K562 (cell line): ENCODE data around the gene ZNF358. TPM values are rescaled to one million over a fixed set of nuclear protein-coding genes. Genes with fewer than 3 reads are reported as not detected.

Experiments
- ATAC-seq: fragments of 200-7000 bp; cut with Tn5 transposase; 3 replicates; pipeline ENCODE4 v1.9.1; 2020; ENCODE audit warnings: moderate library complexity
- BruUV-seq: library from RNA; stranded (reverse); fragments of 400-500 nt; replicated peaks from 2 replicates; lab custom pipeline; 2021; lab: Mats Ljungman, UMichigan
- CTCF ChIA-PET: fragments of 300-600 bp; formaldehyde crosslinking; extraction: SDS; loops from one replicate; lab custom pipeline; 2021; ENCODE audit warnings: low intra/inter-chr PET ratio; lab: Yijun Ruan, JAX
- POLR2A ChIA-PET: fragments of 300-600, 350-650 bp; sonication (Branson Sonifier 250); formaldehyde crosslinking; extraction: SDS; loops from one replicate; lab custom pipeline; 2021; ENCODE audit warnings: antibody characterized with exemption, inconsistent platforms; lab: Yijun Ruan, JAX
- DNase-seq, 4 experiments: peaks; one replicate each; pipeline versions ENCODE4 v3.0.0 to v3.0.0-alpha.2; 2011 to 2018; ENCODE audit warnings: low spot score in 3 of 4, mixed read lengths in 3 of 4; ENCODE audit errors: extremely low read depth in 1 of 4
- FAIRE-seq: peaks from 2 replicates; lab custom pipeline; 2011; peaks lifted over from hg19 to GRCh38; lab: Jason Lieb, UNC
- H2AFZ ChIP-seq: 2 replicates; pipeline ENCODE4 v1.6.0; 2011; ENCODE audit warnings: low read depth, low read length, control low read depth, inconsistent platforms
- H3K27ac ChIP-seq: fragments of 200-600 bp; 3 replicates; pipeline ENCODE4 v1.8.0; 2011; ENCODE audit warnings: low read depth, mild to moderate bottlenecking, control low read depth, inconsistent platforms, low read length, moderate library complexity, mixed read lengths; ENCODE audit errors: extremely low read depth
- H3K27me3 ChIP-seq, 2 experiments: fragments of 300-600 bp in 1 of 2; 2 replicates in 1 of 2; 3 replicates in 1 of 2; pipeline versions ENCODE4 v1.6.0 to v1.8.0; 2011; ENCODE audit warnings: inconsistent platforms in 2 of 2, low read length in 2 of 2, mild to moderate bottlenecking in 1 of 2, mixed read lengths in 1 of 2, moderate library complexity in 1 of 2; ENCODE audit not compliant: control insufficient read depth in 2 of 2, insufficient read depth in 2 of 2
- H3K36me3 ChIP-seq: fragments of 300-600 bp; 3 replicates; pipeline ENCODE4 v1.8.0; 2011; ENCODE audit warnings: mild to moderate bottlenecking, low read length, inconsistent platforms; ENCODE audit not compliant: control insufficient read depth, insufficient read depth
- H3K4me1 ChIP-seq, 2 experiments: fragments of 200-600 bp in 1 of 2; replicated peaks in 1 of 2; 2 replicates in 1 of 2; 3 replicates in 1 of 2; pipeline versions ENCODE4 v1.5.1 to v1.8.0; 2011; ENCODE audit warnings: inconsistent platforms in 2 of 2, low read length in 2 of 2, mild to moderate bottlenecking in 1 of 2, mixed read lengths in 1 of 2, moderate library complexity in 1 of 2; ENCODE audit not compliant: control insufficient read depth in 2 of 2, insufficient read depth in 2 of 2
- H3K4me2 ChIP-seq: 2 replicates; pipeline ENCODE4 v1.6.1; 2011; ENCODE audit warnings: low read length, control low read depth, inconsistent platforms, mixed read lengths; ENCODE audit not compliant: insufficient read depth
- H3K4me3 ChIP-seq: fragments of 200-600 bp; sonication (generic), shearing (Covaris generic); 2 replicates; pipeline ENCODE4 v1.5.1; 2016; ENCODE audit warnings: control low read depth, inconsistent platforms
- H3K79me2 ChIP-seq: fragments of 200-600 bp; 3 replicates; pipeline ENCODE4 v1.8.0; 2011; ENCODE audit warnings: low read length, inconsistent platforms; ENCODE audit not compliant: control insufficient read depth, insufficient read depth
- H3K9ac ChIP-seq, 2 experiments: 2 replicates each; pipeline versions ENCODE4 v1.6.0 to v1.6.1; 2011; ENCODE audit warnings: low read depth in 2 of 2, low read length in 2 of 2, control low read depth in 1 of 2, inconsistent platforms in 1 of 2, mild to moderate bottlenecking in 1 of 2, mixed read lengths in 1 of 2; ENCODE audit not compliant: insufficient read depth in 1 of 2
- H3K9me1 ChIP-seq: one replicate; pipeline ENCODE4 v1.6.0; 2011; ENCODE audit warnings: inconsistent platforms, mild to moderate bottlenecking, low read length, moderate library complexity; ENCODE audit not compliant: control insufficient read depth, insufficient read depth
- H3K9me3 ChIP-seq: replicated peaks from 2 replicates; pipeline ENCODE4 v1.5.1; 2011; ENCODE audit warnings: low read depth, low read length, inconsistent platforms; ENCODE audit not compliant: control insufficient read depth, insufficient read depth
- H4K20me1 ChIP-seq: replicated peaks from 2 replicates; pipeline ENCODE4 v1.6.1; 2011; ENCODE audit warnings: low read length, inconsistent platforms, mixed read lengths; ENCODE audit not compliant: control insufficient read depth, insufficient read depth
- BRCA1 ChIP-seq, 2 experiments: fragments of 450-650 bp in 1 of 2; sonication (generic) in 1 of 2; formaldehyde crosslinking in 1 of 2; IDR thresholded peaks; 2 replicates each; pipeline versions ENCODE4 v1.5.0 to v1.6.1; 2017 to 2020; ENCODE audit warnings: mild to moderate bottlenecking in 1 of 2, missing genetic modification reagents in 1 of 2
- EHMT2 ChIP-seq: fragments of 450-650 bp; IDR thresholded peaks from 2 replicates; pipeline ENCODE4 v1.6.1; 2018; ENCODE audit warnings: antibody characterized with exemption
- JUND ChIP-seq, 2 experiments: IDR thresholded peaks; 2 replicates in 1 of 2; 3 replicates in 1 of 2; pipeline ENCODE4 v1.6.1; 2011; ENCODE audit warnings: borderline replicate concordance in 2 of 2, low read depth in 2 of 2, low read length in 2 of 2, improper control_type of control experiment in 1 of 2, missing biosample characterization in 1 of 2, missing genetic modification characterization in 1 of 2, missing genetic modification reagents in 1 of 2
- NRF1 ChIP-seq, 2 experiments: fragments of 450-650 bp; IDR thresholded peaks in 1 of 2; conservative IDR thresholded peaks in 1 of 2; 2 replicates each; pipeline ENCODE4 v1.6.1; 2014; ENCODE audit warnings: mild to moderate bottlenecking in 2 of 2
- PYGO2 ChIP-seq: fragments of 450-650 bp; IDR thresholded peaks from 2 replicates; pipeline ENCODE4 v1.6.1; 2016; ENCODE audit warnings: mild to moderate bottlenecking, missing genetic modification characterization, moderate library complexity, missing compliant biosample characterization
- WGBS: fragments of 100-300 bp; shearing (Covaris generic); methylation state at CpG from one replicate; pipeline ENCODE4 v1.1.6; 2016; ENCODE audit warnings: low coverage, mixed read lengths; ENCODE audit not compliant: insufficient coverage; ENCODE audit errors: missing lambda C conversion rate; 5-methylcytosine and 5-hydroxymethylcytosine counted together
- in situ Hi-C: fragments of 300-500 bp; cut with MboI; formaldehyde crosslinking; loops from 4 replicates; pipeline ENCODE4 v1.15.0; 2018; ENCODE audit warnings: inconsistent platforms, mixed read lengths
- intact Hi-C: fragments of 100-400 bp; cut with micrococcal nuclease; formaldehyde crosslinking; loops from 2 replicates; pipeline ENCODE4 v1.14.2; 2022
- polyA plus RNA-seq, 8 experiments: library from polyadenylated mRNA; depleted of rRNA in 4 of 8; stranded (reverse) in 5 of 8; unstranded in 3 of 8; fragments of >200 nt; fragmentation: Nextera tagmentation in 2 of 8; fragmentation: Illumina TruSeq in 1 of 8; extraction: Ambion mirVana in 2 of 8; extraction: Trizol in 1 of 8; gene quantifications; 2 replicates each; pipeline versions ENCODE4 v1.2.1 to v1.2.3, GENCODE V29; 2011 to 2014; ENCODE audit warnings: inconsistent platforms in 1 of 8, missing spikeins in 1 of 8
- total RNA-seq, 7 experiments: library from RNA; depleted of rRNA in 6 of 7; stranded (reverse); fragments of >200 nt in 6 of 7; fragmentation: Illumina TruSeq in 2 of 7; extraction: Trizol in 2 of 7; gene quantifications; 2 replicates each; pipeline versions ENCODE4 v1.2.1 to v1.2.3, GENCODE V29; 2011 to 2021; ENCODE audit warnings: low replicate concordance in 1 of 7
- TF ChIP-seq, protein P1 (sequence below): fragments of 250-450 bp; sonication (Bioruptor Pico); IDR thresholded peaks from 2 replicates; pipeline ENCODE4 v1.5.0; 2021; ENCODE audit warnings: mild to moderate bottlenecking, borderline replicate concordance
- TF ChIP-seq, protein P2 (sequence below): sonication (generic); formaldehyde crosslinking; IDR thresholded peaks from 2 replicates; pipeline ENCODE4 v1.8.1; 2022; ENCODE audit warnings: missing genetic modification reagents

The ZNF358 gene
- total and polyA plus RNA-seq, 9 of the 15 experiments (the other 6 are each of a cell fraction or from before 2014, with no cell fraction given), result 0.04 to 17.2 (median 4.9) TPM

DNA sequence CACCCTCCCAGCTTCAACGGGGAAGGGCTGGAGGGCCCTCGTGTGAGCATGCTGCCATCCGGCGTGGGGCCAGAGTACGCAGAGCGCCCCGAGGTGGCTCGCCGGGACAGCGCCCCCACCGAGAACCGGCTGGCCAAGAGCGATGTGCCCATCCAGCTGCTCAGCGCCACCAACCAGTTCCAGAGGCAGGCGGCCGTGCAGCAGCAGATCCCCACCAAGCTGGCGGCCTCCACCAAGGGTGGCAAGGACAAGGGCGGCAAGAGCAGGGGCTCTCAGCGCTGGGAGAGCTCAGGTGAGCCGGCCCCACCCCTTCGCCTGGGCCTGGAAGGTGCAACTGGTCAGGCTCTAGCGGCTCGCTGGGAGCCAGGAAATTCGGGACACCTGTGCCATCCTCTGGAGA lies 47.1 kb upstream of the ZNF358 start:
- in situ Hi-C loops (no loop called here), intact Hi-C loops (no loop called here)
- ChIA-PET POLR2A (interaction anchor here (0.6 kb wide), 1 partner anchor 368 kb away, joined by 3 read pairs; no protein-coding TSS in a partner anchor), CTCF (no interaction called here)
- H3K9me1 ChIP-seq, result peaks cover 3% of the 10 kb centered on the region
- FAIRE-seq (no peak), ATAC-seq (no peak), DNase-seq (no peak)
- no peaks in the 10 kb centered on the region for H4K20me1 ChIP-seq
- no peaks in the 10 kb centered on the region for H3K27me3 ChIP-seq
- no peak overlapping the region for H3K27ac ChIP-seq
- H3K4me2 ChIP-seq, result no peak overlapping the region
- H3K9me3 ChIP-seq, result no peaks in the 10 kb centered on the region
- no peak overlapping the region for H3K9ac ChIP-seq
- peaks cover 5% of the 10 kb centered on the region; the same call in 1 of the 3 replicates for H3K36me3 ChIP-seq
- no peak overlapping the region for H3K4me3 ChIP-seq
- no TSS peak for BruUV-seq
- H2AFZ ChIP-seq, result no peak overlapping the region
- 85% methylated on average over 12 of the region's 24 CpGs for WGBS
- H3K4me1 ChIP-seq, result peaks cover 0 to 5% of the 10 kb centered on the region in 2 experiments; a peak in 1 of 5 replicates
- no peak for TF ChIP-seq NRF1 (conservative IDR thresholded peaks at IDR 0.05 in 1 of 2, IDR thresholded peaks at IDR 0.05 in 1 of 2)
- no peak for TF ChIP-seq PYGO2 (tag)
- TF ChIP-seq, protein P1, sequence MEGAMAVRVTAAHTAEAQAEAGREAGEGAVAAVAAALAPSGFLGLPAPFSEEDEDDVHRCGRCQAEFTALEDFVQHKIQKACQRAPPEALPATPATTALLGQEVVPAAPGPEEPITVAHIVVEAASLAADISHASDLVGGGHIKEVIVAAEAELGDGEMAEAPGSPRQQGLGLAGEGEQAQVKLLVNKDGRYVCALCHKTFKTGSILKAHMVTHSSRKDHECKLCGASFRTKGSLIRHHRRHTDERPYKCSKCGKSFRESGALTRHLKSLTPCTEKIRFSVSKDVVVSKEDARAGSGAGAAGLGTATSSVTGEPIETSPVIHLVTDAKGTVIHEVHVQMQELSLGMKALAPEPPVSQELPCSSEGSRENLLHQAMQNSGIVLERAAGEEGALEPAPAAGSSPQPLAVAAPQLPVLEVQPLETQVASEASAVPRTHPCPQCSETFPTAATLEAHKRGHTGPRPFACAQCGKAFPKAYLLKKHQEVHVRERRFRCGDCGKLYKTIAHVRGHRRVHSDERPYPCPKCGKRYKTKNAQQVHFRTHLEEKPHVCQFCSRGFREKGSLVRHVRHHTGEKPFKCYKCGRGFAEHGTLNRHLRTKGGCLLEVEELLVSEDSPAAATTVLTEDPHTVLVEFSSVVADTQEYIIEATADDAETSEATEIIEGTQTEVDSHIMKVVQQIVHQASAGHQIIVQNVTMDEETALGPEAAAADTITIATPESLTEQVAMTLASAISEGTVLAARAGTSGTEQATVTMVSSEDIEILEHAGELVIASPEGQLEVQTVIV, result no peak
- TF ChIP-seq, protein P2, sequence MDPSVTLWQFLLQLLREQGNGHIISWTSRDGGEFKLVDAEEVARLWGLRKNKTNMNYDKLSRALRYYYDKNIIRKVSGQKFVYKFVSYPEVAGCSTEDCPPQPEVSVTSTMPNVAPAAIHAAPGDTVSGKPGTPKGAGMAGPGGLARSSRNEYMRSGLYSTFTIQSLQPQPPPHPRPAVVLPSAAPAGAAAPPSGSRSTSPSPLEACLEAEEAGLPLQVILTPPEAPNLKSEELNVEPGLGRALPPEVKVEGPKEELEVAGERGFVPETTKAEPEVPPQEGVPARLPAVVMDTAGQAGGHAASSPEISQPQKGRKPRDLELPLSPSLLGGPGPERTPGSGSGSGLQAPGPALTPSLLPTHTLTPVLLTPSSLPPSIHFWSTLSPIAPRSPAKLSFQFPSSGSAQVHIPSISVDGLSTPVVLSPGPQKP (CRISPR knock-in tag), result no peak
- TF ChIP-seq JUND (IDR thresholded peaks at IDR 0.05; ENCODE audit: borderline replicate concordance, low read depth, low read length), result no peak
- no peak for TF ChIP-seq JUND (tag; IDR thresholded peaks at IDR 0.05; ENCODE audit: borderline replicate concordance, low read depth, low read length)
- TF ChIP-seq BRCA1 (IDR thresholded peaks at IDR 0.05), result no peak
- TF ChIP-seq BRCA1 (CRISPR knock-in tag; IDR thresholded peaks at IDR 0.05), result no peak
- no peak for TF ChIP-seq EHMT2
- no peaks in the 10 kb centered on the region for H3K79me2 ChIP-seq
